Heart left ventricle (tissue), 13 donors: ENCODE results near the gene MRPS5.

Experiments
- POLR2A ChIP-seq, 2 donors: fragments of 450-650 bp; IDR thresholded peaks; one replicate each; pipeline ENCODE4 v1.6.1; 2017; ENCODE audit warnings: antibody characterized with exemption in 2 of 2, mild to moderate bottlenecking in 2 of 2, moderate library complexity in 2 of 2
- TF ChIP-seq, protein P1 (sequence below), 12 donors: fragments of 200-600 bp; sonication (generic) in 4 of 12; IDR thresholded peaks; one replicate each; pipeline versions ENCODE4 v1.5.0 to v1.8.0; 2018 to 2022; ENCODE audit warnings: antibody characterized with exemption in 12 of 12, mild to moderate bottlenecking in 5 of 12
- donor health status: ischemic (EF 13 %, LVEDD 7.1; RV severe dilation, severe dysfunction).
- donor health status: DM: no; HTN: yes; CAD: no.
- donor health status: DM: no; HTN: no; CAD: no.
- donor health status: ischemic (EF 25% LVEDD 6.9; RV normal size, moderate dysfunction).
- donor health status: ischemic (EF 25% LVEDD 5.7; RV mildly dilated, moderate dysfunction).
- donor health status: ischemic (EF 35%, LVEDD 5.7; RV mildly dilated, moderate dysfunction).
- donor health status: nonischemic (EF 11% LVEDD 7.7; RV severe dilation, severe dysfunction).
- donor health status: DM: yes; HTN: yes; CAD: no.
- donor health status: PGD.
- donor health status: ischemic (EF 29% LVEDD 5.4; RV normal size, mild dysfunction).
- donor health status: nonischemic (EF 23%, LVEDD 6.1; RV moderate dilation, normal function).

DNA sequence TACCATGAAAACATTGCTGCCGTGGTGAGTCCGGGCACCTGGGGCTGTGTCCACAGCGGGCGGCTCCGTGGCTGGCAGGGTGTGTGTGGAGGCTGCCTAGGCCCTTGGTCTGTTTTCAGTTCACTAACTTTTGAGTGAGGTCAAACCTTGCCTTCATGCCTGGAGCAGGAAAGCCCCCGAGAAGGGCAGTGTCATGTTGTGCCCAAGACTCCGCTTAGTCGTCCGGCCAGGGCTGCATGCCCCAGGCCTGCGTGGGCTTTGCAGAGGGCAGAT lies 72.0 kb downstream of the MRPS5 start:
- TF ChIP-seq, protein P1, sequence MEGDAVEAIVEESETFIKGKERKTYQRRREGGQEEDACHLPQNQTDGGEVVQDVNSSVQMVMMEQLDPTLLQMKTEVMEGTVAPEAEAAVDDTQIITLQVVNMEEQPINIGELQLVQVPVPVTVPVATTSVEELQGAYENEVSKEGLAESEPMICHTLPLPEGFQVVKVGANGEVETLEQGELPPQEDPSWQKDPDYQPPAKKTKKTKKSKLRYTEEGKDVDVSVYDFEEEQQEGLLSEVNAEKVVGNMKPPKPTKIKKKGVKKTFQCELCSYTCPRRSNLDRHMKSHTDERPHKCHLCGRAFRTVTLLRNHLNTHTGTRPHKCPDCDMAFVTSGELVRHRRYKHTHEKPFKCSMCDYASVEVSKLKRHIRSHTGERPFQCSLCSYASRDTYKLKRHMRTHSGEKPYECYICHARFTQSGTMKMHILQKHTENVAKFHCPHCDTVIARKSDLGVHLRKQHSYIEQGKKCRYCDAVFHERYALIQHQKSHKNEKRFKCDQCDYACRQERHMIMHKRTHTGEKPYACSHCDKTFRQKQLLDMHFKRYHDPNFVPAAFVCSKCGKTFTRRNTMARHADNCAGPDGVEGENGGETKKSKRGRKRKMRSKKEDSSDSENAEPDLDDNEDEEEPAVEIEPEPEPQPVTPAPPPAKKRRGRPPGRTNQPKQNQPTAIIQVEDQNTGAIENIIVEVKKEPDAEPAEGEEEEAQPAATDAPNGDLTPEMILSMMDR (IDR thresholded peaks at IDR 0.05) = no peak
- no peak for TF ChIP-seq POLR2A (IDR thresholded peaks at IDR 0.05)
